HG03558 (cell line): ENCODE data around the gene KCTD1.

ENCODE experiments used
- ATAC-seq: cut with Tn5 transposase; IDR thresholded peaks from one replicate; pipeline ENCODE4 v1.9.1; 2021; ENCODE audit warnings: moderate number of reproducible peaks; ENCODE audit not compliant: unreplicated experiment; ENCODE audit errors: extremely low read depth

The KCTD1 gene

GRCh38 chr18:26526128-26526965, 22.0 kb downstream of the KCTD1 start:
- no peak for ATAC-seq

GRCh38 chr18:26524504-26525351, 23.6 kb downstream of the KCTD1 start:
- ATAC-seq = no peak

GRCh38 chr18:26524002-26524401, 24.4 kb downstream of the KCTD1 start:
- ATAC-seq = no peak

GRCh38 chr18:26521617-26522016, 26.7 kb downstream of the KCTD1 start:
- no peak for ATAC-seq

- no peak for ATAC-seq
Measured at GRCh38 chr18:26520974-26521373, 27.4 kb downstream of the KCTD1 start.

- no peak for ATAC-seq
Measured at GRCh38 chr18:26519114-26519513, 29.2 kb downstream of the KCTD1 start.

- no peak for ATAC-seq
Measured at GRCh38 chr18:26516964-26517363, 31.4 kb downstream of the KCTD1 start.

- ATAC-seq = no peak
Measured at GRCh38 chr18:26515643-26516487, 32.5 kb downstream of the KCTD1 start.

- ATAC-seq = no peak
Measured at GRCh38 chr18:26511339-26512071, 36.8 kb downstream of the KCTD1 start.

GRCh38 chr18:26510337-26510736, 38.0 kb downstream of the KCTD1 start:
- ATAC-seq = no peak

- ATAC-seq = no peak
Measured at GRCh38 chr18:26506012-26506411, 42.3 kb downstream of the KCTD1 start.

- ATAC-seq = no peak
Measured at GRCh38 chr18:26504831-26505230, 43.5 kb downstream of the KCTD1 start.

- ATAC-seq = no peak
Measured at GRCh38 chr18:26503382-26503781, 45.0 kb downstream of the KCTD1 start.

- no peak for ATAC-seq
Measured at GRCh38 chr18:26502823-26503222, 45.5 kb downstream of the KCTD1 start.

- ATAC-seq = no peak
Measured at GRCh38 chr18:26497866-26498265, 50.5 kb downstream of the KCTD1 start.

- ATAC-seq = no peak
Measured at GRCh38 chr18:26496528-26496927, 51.8 kb downstream of the KCTD1 start.

GRCh38 chr18:26495287-26495686, 53.1 kb downstream of the KCTD1 start:
- no peak for ATAC-seq

GRCh38 chr18:26493021-26493420, 55.3 kb downstream of the KCTD1 start:
- no peak for ATAC-seq

GRCh38 chr18:26491194-26491816, 57.0 kb downstream of the KCTD1 start:
- no peak for ATAC-seq
